Liver (tissue), 3 donors: ENCODE results near the gene HSPA8.

ENCODE experiments used
- FOXA1 ChIP-seq: IDR thresholded peaks from 2 replicates; pipeline ENCODE4 v1.6.1; 2016; ENCODE audit warnings: antibody characterized with exemption
- GABPA ChIP-seq, 2 donors: IDR thresholded peaks in 1 of 2; conservative IDR thresholded peaks in 1 of 2; 2 replicates each; pipeline ENCODE4 v1.6.1; 2016; ENCODE audit warnings: antibody characterized with exemption in 2 of 2, mild to moderate bottlenecking in 1 of 2, moderate library complexity in 1 of 2
- HNF4G ChIP-seq: IDR thresholded peaks from 2 replicates; pipeline ENCODE4 v1.6.1; 2016; ENCODE audit warnings: antibody characterized with exemption
- JUND ChIP-seq, 2 donors: IDR thresholded peaks; 2 replicates each; pipeline ENCODE4 v1.6.1; 2016; ENCODE audit warnings: antibody characterized with exemption in 2 of 2
- RAD21 ChIP-seq, 2 donors: IDR thresholded peaks; 2 replicates each; pipeline ENCODE4 v1.6.1; 2016; ENCODE audit warnings: antibody characterized with exemption in 2 of 2, mild to moderate bottlenecking in 2 of 2
- RXRA ChIP-seq, 2 donors: IDR thresholded peaks; 2 replicates each; pipeline ENCODE4 v1.6.1; 2017 to 2018; ENCODE audit warnings: antibody characterized with exemption in 2 of 2, mild to moderate bottlenecking in 1 of 2
- SP1 ChIP-seq: IDR thresholded peaks from 2 replicates; pipeline ENCODE4 v1.6.1; 2018; ENCODE audit warnings: antibody characterized with exemption, mild to moderate bottlenecking
- TAF1 ChIP-seq: conservative IDR thresholded peaks from 2 replicates; pipeline ENCODE4 v1.6.1; 2016; ENCODE audit warnings: antibody characterized with exemption, mild to moderate bottlenecking
- YY1 ChIP-seq: IDR thresholded peaks from 2 replicates; pipeline ENCODE4 v1.6.1; 2016; ENCODE audit warnings: antibody characterized with exemption, mild to moderate bottlenecking
- TF ChIP-seq, protein P1 (sequence below): fragments of 150-350 bp; IDR thresholded peaks from 2 replicates; pipeline ENCODE4 v1.5.1; 2017; ENCODE audit warnings: improper control_type of control experiment, low read depth, low read length; ENCODE audit not compliant: missing input control
- TF ChIP-seq, protein P2 (sequence below): IDR thresholded peaks from 2 replicates; pipeline ENCODE4 v1.6.1; 2016; ENCODE audit warnings: antibody characterized with exemption
- TF ChIP-seq, protein P3 (sequence below): IDR thresholded peaks from 2 replicates; pipeline ENCODE4 v1.6.1; 2016; ENCODE audit warnings: antibody characterized with exemption
- TF ChIP-seq, protein P4 (sequence below): IDR thresholded peaks from 2 replicates; pipeline ENCODE4 v1.6.1; 2016; ENCODE audit warnings: antibody characterized with exemption, mild to moderate bottlenecking
- TF ChIP-seq, protein P5 (sequence below): IDR thresholded peaks from 2 replicates; pipeline ENCODE4 v1.6.1; 2016; ENCODE audit warnings: antibody characterized with exemption
- donor health status: healthy.
- donor health status: healthy.

DNA sequence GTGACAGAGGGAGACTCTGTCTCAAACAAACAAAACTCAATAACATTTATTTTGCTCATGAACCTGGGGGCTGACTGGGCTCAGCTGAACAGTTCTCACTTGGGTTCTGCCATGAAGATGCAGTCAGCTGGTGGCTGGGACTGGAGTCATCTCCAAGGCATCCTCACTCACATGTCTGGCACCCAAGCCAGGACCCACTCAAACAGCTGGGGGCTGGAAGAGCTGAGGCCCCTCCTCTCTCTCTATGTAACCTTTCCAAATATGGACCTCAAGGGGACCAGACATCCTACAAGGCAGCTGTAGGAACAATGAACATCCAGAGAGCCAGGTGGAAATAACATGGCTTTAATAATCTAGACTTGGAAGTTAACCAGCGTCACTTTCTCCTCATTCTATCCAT is 16.8 kb downstream of the HSPA8 start:
- TF ChIP-seq, protein P1, sequence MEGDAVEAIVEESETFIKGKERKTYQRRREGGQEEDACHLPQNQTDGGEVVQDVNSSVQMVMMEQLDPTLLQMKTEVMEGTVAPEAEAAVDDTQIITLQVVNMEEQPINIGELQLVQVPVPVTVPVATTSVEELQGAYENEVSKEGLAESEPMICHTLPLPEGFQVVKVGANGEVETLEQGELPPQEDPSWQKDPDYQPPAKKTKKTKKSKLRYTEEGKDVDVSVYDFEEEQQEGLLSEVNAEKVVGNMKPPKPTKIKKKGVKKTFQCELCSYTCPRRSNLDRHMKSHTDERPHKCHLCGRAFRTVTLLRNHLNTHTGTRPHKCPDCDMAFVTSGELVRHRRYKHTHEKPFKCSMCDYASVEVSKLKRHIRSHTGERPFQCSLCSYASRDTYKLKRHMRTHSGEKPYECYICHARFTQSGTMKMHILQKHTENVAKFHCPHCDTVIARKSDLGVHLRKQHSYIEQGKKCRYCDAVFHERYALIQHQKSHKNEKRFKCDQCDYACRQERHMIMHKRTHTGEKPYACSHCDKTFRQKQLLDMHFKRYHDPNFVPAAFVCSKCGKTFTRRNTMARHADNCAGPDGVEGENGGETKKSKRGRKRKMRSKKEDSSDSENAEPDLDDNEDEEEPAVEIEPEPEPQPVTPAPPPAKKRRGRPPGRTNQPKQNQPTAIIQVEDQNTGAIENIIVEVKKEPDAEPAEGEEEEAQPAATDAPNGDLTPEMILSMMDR: no peak
- TF ChIP-seq, protein P2, sequence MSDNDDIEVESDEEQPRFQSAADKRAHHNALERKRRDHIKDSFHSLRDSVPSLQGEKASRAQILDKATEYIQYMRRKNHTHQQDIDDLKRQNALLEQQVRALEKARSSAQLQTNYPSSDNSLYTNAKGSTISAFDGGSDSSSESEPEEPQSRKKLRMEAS: no peak
- TF ChIP-seq RAD21 (IDR thresholded peaks at IDR 0.05): no peak
- TF ChIP-seq, protein P3, sequence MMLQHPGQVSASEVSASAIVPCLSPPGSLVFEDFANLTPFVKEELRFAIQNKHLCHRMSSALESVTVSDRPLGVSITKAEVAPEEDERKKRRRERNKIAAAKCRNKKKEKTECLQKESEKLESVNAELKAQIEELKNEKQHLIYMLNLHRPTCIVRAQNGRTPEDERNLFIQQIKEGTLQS: no peak
- no peak for TF ChIP-seq YY1
- TF ChIP-seq, protein P4, sequence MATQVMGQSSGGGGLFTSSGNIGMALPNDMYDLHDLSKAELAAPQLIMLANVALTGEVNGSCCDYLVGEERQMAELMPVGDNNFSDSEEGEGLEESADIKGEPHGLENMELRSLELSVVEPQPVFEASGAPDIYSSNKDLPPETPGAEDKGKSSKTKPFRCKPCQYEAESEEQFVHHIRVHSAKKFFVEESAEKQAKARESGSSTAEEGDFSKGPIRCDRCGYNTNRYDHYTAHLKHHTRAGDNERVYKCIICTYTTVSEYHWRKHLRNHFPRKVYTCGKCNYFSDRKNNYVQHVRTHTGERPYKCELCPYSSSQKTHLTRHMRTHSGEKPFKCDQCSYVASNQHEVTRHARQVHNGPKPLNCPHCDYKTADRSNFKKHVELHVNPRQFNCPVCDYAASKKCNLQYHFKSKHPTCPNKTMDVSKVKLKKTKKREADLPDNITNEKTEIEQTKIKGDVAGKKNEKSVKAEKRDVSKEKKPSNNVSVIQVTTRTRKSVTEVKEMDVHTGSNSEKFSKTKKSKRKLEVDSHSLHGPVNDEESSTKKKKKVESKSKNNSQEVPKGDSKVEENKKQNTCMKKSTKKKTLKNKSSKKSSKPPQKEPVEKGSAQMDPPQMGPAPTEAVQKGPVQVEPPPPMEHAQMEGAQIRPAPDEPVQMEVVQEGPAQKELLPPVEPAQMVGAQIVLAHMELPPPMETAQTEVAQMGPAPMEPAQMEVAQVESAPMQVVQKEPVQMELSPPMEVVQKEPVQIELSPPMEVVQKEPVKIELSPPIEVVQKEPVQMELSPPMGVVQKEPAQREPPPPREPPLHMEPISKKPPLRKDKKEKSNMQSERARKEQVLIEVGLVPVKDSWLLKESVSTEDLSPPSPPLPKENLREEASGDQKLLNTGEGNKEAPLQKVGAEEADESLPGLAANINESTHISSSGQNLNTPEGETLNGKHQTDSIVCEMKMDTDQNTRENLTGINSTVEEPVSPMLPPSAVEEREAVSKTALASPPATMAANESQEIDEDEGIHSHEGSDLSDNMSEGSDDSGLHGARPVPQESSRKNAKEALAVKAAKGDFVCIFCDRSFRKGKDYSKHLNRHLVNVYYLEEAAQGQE: no peak
- no peak for TF ChIP-seq GABPA (IDR thresholded peaks at IDR 0.05 in 1 of 2, conservative IDR thresholded peaks at IDR 0.05 in 1 of 2)
- no peak for TF ChIP-seq SP1
- no peak for TF ChIP-seq HNF4G
- TF ChIP-seq TAF1: no peak
- no peak for TF ChIP-seq FOXA1
- no peak for TF ChIP-seq JUND (IDR thresholded peaks at IDR 0.05)
- TF ChIP-seq, protein P5, sequence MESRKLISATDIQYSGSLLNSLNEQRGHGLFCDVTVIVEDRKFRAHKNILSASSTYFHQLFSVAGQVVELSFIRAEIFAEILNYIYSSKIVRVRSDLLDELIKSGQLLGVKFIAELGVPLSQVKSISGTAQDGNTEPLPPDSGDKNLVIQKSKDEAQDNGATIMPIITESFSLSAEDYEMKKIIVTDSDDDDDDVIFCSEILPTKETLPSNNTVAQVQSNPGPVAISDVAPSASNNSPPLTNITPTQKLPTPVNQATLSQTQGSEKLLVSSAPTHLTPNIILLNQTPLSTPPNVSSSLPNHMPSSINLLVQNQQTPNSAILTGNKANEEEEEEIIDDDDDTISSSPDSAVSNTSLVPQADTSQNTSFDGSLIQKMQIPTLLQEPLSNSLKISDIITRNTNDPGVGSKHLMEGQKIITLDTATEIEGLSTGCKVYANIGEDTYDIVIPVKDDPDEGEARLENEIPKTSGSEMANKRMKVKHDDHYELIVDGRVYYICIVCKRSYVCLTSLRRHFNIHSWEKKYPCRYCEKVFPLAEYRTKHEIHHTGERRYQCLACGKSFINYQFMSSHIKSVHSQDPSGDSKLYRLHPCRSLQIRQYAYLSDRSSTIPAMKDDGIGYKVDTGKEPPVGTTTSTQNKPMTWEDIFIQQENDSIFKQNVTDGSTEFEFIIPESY: no peak
- TF ChIP-seq RXRA (IDR thresholded peaks at IDR 0.05): no peak
